ENCODE data around the gene NPIPB9.
A peak's percentile ranks its signal among the peaks of the same experiment; 100 is the strongest.
"Not testable (repeated sequence)": the region's sequence is repeated elsewhere in the genome, so short reads cannot be mapped to it uniquely, and the experiment has no call there.

NPIPB9 gene

DNA sequence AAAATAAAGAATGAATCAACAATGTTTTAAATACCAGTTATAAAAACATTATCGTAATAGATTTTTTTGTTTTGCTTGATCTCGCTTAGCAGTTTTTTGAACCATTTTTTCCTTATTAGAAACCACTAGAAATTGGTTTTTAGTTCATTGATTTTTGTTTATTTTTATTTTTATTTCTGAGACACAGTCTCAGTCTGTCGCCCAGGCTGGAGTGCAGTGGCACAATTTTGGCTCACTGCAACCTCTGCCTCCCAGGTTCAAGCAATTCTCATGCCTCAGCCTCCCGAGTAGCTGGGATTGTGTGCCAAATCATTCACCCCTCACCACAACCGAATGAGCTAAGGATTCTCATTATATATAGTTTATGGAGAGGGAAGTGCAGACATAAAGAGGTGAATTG is at the start of gene NPIPB9:
NPIPB9 (plus strand) TSS at position 301 of the 400 bp plus-strand sequence.
- DNase-seq (ENCODE audit: low spot score): not testable (repeated sequence)

DNA sequence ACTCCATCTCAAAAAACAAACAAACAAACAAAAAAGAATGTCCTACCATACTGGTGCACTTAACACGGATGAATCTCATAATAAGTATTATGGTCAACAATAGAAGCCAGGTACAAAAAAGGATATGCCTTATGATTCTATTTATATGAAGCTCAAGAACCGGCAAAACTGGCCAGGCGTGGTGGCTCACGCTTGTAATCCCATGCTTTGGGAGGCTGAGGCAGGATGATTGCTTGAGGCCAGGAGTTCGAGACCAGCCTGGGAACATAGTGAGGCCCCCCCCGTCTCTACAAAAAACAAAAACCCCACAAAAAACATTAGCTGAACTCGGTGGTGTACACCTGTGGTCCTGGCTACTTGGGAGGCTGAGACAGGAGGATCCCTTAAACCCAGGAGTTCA is 47.3 kb upstream of the NPIPB9 start:
- DNase-seq (ENCODE audit: low spot score): not testable (repeated sequence)

GRCh38 chr16:28711220-28712083 is 40.1 kb upstream of the NPIPB9 start, which contains the start of gene EIF3C:
TSS of gene EIF3C (plus strand) at chr16:28711464. CDS start at chr16:28711687, 223 bp downstream.
- DNase-seq (ENCODE audit: low spot score): not testable (repeated sequence)

- not testable (repeated sequence) for DNase-seq (ENCODE audit: low spot score)
Observed at GRCh38 chr16:28722852-28723650, 28.5 kb upstream of the NPIPB9 start.

DNA sequence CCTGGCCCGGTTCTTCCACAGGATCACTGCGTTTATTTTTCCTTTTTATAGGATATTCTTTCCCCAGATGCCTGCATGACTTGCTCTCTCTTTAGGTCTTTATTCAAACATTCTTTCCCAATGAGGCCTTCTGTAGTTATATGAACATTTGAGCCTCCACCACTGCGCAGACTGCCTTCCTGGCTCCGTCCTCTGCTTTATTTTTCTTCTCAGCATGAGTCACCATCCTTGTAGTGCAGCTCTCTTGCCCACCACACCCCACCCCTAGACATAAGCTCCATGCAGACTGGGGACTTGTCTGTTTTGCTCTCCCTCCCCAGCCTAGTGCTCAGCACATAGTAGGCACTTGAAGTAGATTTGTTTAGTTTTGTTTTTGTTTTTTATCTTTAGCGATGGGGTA is 20.3 kb upstream of the NPIPB9 start:
- not testable (repeated sequence) for DNase-seq (ENCODE audit: low spot score)

DNA sequence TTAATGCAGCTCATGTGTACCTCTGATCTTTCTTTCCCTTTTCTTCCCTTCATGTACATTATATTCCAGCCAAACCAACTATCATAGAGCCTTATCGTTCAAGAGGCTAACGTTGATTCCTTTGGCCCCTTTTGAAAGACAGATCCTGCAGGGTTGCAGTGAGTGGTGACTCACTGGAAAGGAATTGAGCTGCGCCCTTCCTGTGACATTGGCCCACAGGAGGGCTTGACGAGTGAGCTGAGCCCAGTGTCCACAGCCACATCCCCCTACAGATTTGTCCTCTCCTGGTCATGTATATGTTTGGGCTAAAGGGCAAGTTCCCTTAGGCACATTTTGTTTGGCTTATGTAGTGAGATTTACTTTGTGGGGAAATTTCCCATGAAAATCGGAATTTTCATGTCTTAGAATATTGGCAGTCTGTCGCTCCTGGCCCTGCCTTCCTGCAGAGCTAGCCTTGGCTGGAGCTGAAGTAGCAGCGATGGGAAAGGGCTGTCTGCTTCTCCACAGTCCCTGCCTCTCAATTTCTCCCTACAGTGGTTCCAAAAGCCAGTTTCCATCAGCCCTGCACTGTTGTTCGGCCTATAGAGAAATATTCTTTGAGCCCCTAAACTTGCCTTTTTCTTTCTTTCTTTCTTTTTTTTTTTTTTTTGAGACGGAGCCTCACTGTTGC is 19.0 kb upstream of the NPIPB9 start:
- not testable (repeated sequence) for DNase-seq (ENCODE audit: low spot score)

DNA sequence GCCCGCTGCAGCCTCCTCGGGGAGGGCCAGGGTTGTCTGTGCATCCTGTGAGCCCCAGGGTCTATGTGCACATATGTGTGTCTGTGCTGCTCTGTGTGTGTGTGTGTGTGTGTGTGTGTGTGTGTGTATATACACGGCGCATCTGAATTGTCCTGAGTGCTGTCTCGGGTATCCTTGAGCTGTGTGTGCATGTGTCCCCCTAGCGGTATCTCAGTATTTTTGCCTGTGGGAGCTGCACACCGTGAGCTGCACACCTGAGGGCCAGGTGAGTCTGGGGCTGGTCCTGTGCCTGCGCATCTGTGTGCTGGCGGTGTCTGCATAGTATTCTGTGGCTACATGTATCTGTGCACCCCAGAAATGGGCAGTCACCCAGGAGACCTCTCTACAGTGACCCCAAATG is 11.8 kb upstream of the NPIPB9 start:
- DNase-seq (ENCODE audit: low spot score): not testable (repeated sequence)

DNA sequence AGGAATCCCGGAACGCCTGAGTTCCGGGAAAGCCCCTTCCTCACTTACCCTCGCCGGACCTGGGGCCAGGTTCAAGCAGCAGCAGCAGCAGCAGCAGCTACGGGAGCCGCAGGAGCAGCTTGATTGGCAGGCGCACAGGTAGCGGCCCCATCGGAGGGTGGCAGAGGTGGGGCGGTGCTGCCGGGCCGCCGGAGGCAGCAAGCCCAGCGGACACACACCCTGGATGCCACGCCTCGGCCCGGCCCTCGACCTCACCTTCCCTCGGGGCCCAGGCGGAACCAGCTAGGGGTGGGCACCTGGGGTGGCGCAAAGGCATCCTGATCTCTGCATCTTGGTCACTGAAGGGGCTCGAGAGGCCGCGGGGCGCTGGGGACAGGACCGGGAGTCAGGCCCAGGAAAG is 11.0 kb upstream of the NPIPB9 start:
- not testable (repeated sequence) for DNase-seq (ENCODE audit: low spot score)

GRCh38 chr16:28741295-28741694 is 10.3 kb upstream of the NPIPB9 start:
- DNase-seq (ENCODE audit: low spot score): not testable (repeated sequence)

- DNase-seq (ENCODE audit: low spot score): not testable (repeated sequence)
Observed at GRCh38 chr16:28746618-28747350, 4.8 kb upstream of the NPIPB9 start.

DNA sequence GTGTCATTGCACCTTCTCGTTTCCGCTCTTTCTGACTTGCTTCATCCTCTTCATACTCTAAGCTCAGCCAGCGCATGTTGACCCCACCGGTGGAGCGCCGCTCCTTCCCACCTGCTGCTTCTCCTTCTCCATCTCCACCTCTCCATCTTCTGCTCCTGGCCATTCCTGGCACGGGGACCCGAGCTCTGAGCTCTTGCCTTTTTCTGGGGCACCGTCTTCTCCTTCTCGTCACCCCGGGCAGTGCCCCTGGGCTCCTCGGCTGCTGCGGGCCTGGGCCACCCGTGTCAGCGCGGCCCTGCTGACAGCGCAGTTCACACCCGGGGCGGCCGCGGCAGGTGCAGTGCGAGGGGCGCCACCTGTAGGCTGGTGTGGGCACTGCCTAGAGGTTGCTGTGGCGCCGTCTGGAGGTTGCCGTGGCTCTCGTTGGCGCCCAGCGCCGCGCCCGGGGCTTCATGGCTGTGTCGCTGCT is 1.6 kb upstream of the NPIPB9 start:
- not testable (repeated sequence) for DNase-seq (ENCODE audit: low spot score)

DNA sequence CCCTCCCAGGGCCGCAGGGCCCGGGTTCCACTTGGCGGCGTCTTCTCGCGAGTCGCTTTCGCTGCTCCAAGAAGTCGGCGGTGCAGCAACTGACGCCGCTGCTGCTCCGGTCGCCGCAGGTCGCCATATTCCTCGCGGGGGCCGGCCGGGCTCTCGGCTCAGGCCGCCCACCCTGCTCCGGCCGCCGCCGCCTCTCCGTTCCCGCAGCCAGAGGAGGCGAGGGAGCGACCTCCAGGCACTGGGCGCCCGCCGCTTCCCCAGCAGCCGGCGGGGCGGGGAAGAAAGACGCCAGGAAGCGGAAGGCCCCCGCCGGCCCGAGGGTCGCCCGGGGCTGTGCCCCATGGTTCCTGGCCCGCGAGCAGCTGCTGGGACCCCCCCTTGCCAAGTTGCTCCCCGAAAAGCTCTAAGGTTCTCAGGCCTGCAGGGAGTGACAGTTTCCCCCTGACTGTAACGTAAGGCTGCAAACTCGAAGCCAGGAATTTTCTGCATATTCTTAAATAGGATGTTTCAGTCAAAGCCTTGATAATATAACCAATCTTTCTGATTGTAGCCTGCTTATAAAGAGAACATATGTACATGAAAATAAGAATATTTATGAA is 1.0 kb upstream of the NPIPB9 start:
- not testable (repeated sequence) for DNase-seq (ENCODE audit: low spot score)

- DNase-seq (ENCODE audit: low spot score): not testable (repeated sequence)
Observed at GRCh38 chr16:28781697-28782096, 30.1 kb downstream of the NPIPB9 start.

GRCh38 chr16:28782357-28782756 is 30.8 kb downstream of the NPIPB9 start:
- DNase-seq (ENCODE audit: low spot score): not testable (repeated sequence)

DNA sequence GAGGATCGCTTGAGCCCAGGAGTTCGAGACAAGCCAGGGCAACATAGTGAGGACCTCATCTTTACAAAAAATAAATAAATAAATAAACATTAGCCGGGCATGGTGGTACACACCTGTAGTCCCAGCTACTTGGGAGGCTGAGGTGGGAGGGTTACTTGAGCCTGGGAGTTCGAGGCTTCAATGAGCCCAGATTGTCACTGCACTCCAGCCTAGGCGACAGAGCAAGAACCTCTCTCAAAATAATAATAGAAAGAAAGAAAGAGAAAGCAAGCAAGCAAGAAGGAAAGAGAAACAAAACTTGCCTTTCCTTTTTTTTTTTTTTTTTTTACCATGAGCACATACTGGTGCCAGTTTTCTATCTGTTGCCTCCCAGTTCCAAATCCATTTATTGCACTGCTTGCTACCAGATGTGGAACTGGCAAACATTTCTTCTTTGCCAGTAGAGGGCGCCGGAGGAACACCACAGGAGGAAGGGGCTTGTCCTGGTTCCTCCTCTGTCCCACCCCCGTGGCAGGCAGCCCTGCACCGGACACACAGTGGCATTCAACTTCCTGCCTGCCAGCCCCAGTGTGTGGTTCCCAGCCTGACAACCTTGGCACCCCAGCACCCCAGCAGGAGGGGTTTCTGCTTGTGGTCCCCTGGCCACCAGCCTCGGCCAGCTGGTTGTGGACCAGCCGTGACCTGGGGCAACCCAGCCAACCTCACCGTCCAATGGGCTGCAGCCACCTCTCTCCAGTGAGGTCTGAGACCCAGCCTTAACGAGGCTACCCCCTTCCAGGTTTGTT is 50.8 kb downstream of the NPIPB9 start:
- peak; percentile 77 for DNase-seq (ENCODE audit: low spot score)

GRCh38 chr16:28807445-28808120 is 56.0 kb downstream of the NPIPB9 start:
- not testable (repeated sequence) for DNase-seq (ENCODE audit: low spot score)

GRCh38 chr16:28820016-28820415 is 68.4 kb downstream of the NPIPB9 start:
- DNase-seq (ENCODE audit: low spot score): peak; percentile 82

DNA sequence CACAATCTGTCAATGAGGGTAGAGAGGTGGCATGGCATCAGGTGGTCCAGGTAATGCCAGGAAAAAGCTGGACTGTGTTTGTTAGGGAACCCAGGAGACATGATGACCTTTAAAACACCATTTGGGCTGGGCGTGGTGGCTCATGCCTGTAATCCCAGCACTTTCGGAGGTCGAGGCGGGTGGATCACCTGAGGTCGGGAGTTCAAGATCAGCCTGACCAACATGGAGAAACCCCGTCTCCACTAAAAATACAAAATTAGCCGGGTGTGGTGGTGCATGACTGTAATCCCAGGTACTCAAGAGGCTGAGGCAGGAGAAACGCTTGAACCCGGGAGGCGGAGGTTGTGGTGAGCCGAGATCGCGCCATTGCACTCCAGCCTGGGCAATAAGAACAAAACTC is 69.0 kb downstream of the NPIPB9 start:
- not testable (repeated sequence) for DNase-seq (ENCODE audit: low spot score)

GRCh38 chr16:28821874-28822519 is 70.4 kb downstream of the NPIPB9 start:
- peak; percentile 12 for DNase-seq (ENCODE audit: low spot score)
